CD4-positive, CD25-positive, alpha-beta regulatory T cell (primary cell): ENCODE measurements around the gene PIK3IP1. TPM values are rescaled to one million over a fixed set of nuclear protein-coding genes. Genes with fewer than 3 reads are reported as not detected.

ENCODE experiments used
- ATAC-seq, 2 donors: fragments of 150-1000 bp; cut with Tn5 transposase; one replicate each; pipeline ENCODE4 v1.10.0; 2021; ENCODE audit warnings: low read depth in 2 of 2, moderate number of reproducible peaks in 2 of 2, moderate library complexity in 1 of 2
- DNase-seq, 3 donors: peaks; one replicate each; pipeline versions ENCODE4 v3.0.0 to v3.0.0-alpha.2; 2012 to 2022; ENCODE audit warnings: mixed read lengths in 1 of 3
- H3K27ac ChIP-seq: one replicate; pipeline ENCODE4 v1.7.0; 2013; ENCODE audit warnings: mild to moderate bottlenecking, low read length; ENCODE audit not compliant: insufficient read depth, poor library complexity, severe bottlenecking
- H3K27me3 ChIP-seq: one replicate; pipeline ENCODE4 v1.7.0; 2013; ENCODE audit warnings: low read length; ENCODE audit not compliant: control insufficient read depth, insufficient read depth
- H3K36me3 ChIP-seq: one replicate; pipeline ENCODE4 v1.7.0; 2013; ENCODE audit warnings: mild to moderate bottlenecking, low read length, moderate library complexity; ENCODE audit not compliant: control insufficient read depth, insufficient read depth
- H3K4me1 ChIP-seq: 2 replicates; pipeline ENCODE4 v1.7.0; 2013; ENCODE audit warnings: mild to moderate bottlenecking, low read length; ENCODE audit not compliant: insufficient read depth, control insufficient read depth, poor library complexity, severe bottlenecking
- H3K4me3 ChIP-seq: one replicate; pipeline ENCODE4 v1.7.0; 2013; ENCODE audit warnings: low read depth, mild to moderate bottlenecking, low read length, moderate library complexity
- H3K9me3 ChIP-seq, 2 experiments: 1 replicate in 1 of 2; 2 replicates in 1 of 2; pipeline ENCODE4 v1.7.0; 2013; ENCODE audit warnings: low read length in 2 of 2, mild to moderate bottlenecking in 1 of 2, moderate library complexity in 1 of 2; ENCODE audit not compliant: control insufficient read depth in 2 of 2
- H3K27ac Mint-ChIP-seq, 3 donors: one replicate each; pipeline ENCODE4 v1.8.0; 2020 to 2022; ENCODE audit warnings: mild to moderate bottlenecking in 3 of 3, mixed read lengths in 3 of 3, moderate library complexity in 2 of 3
- H3K27me3 Mint-ChIP-seq: one replicate; pipeline ENCODE4 v1.8.0; 2022; ENCODE audit warnings: mild to moderate bottlenecking, mixed read lengths
- H3K36me3 Mint-ChIP-seq: one replicate; pipeline ENCODE4 v1.8.0; 2020; ENCODE audit warnings: mixed read lengths
- H3K4me1 Mint-ChIP-seq, 4 donors: one replicate each; pipeline ENCODE4 v1.8.0; 2020 to 2022; ENCODE audit warnings: mixed read lengths in 4 of 4, mild to moderate bottlenecking in 1 of 4
- H3K4me3 Mint-ChIP-seq, 4 donors: one replicate each; pipeline ENCODE4 v1.8.0; 2020 to 2022; ENCODE audit warnings: mild to moderate bottlenecking in 4 of 4, mixed read lengths in 4 of 4, moderate library complexity in 3 of 4
- H3K9me3 Mint-ChIP-seq, 7 donors: one replicate each; pipeline ENCODE4 v1.8.0; 2020 to 2022; ENCODE audit warnings: mixed read lengths in 7 of 7, mild to moderate bottlenecking in 3 of 7, moderate library complexity in 2 of 7
- polyA plus RNA-seq, 4 donors: library from polyadenylated mRNA; unstranded; fragments of 300-500 nt; fragmentation: Illumina TruSeq; gene quantifications; one replicate each; pipeline ENCODE4 v1.2.3, GENCODE V29; 2021
- total RNA-seq: library from RNA; stranded (reverse); gene quantifications from one replicate; pipeline ENCODE4 v1.2.3, GENCODE V29; 2022

Gene PIK3IP1
- total and polyA plus RNA-seq, 5 donors from 2014 or later = 425 to 700 (median 534) TPM

DNA sequence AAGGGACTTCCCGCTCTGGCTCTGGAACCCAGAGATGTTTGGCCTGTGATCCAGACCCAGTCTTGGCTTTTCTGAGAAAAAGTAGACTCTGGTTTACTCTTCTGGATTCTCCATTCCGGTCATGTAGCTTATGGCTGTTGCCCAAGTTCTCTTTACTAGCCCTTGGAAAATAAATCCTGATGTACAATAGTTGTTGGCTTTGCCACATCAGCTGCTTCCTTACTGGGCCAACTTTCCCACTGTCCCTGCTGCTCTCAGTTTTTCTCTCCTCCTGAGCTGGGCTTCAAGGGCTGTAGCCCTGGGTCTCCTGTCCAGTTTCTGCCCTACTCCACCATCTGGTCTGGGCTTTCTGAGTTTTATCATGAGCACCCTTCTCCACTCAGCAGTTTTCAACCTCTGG lies 41.4 kb upstream of the PIK3IP1 start:
- H3K4me1 Mint-ChIP-seq = peaks cover 3 to 64% (median 36%) of the 10 kb centered on the region in 4 donors
- Histone ChIP-seq H3K9me3 (no peaks in the 10 kb centered on the region), H3K4me3 (no peak overlapping the region), H3K27me3 (no peaks in the 10 kb centered on the region), H3K36me3 (peaks cover 91% of the 10 kb centered on the region), H3K27ac (no peak overlapping the region), H3K4me1 (peaks cover 2% of the 10 kb centered on the region)
- no peaks in the 10 kb centered on the region for H3K27me3 Mint-ChIP-seq
- H3K36me3 Mint-ChIP-seq = peaks cover 59% of the 10 kb centered on the region
- H3K9me3 Mint-ChIP-seq = no peaks in the 10 kb centered on the region
- no peak overlapping the region for H3K4me3 Mint-ChIP-seq
- peak overlapping the region in 2 of 3 donors; percentile 58 to 88 for H3K27ac Mint-ChIP-seq
- ATAC-seq (no peak), DNase-seq (no peak)

DNA sequence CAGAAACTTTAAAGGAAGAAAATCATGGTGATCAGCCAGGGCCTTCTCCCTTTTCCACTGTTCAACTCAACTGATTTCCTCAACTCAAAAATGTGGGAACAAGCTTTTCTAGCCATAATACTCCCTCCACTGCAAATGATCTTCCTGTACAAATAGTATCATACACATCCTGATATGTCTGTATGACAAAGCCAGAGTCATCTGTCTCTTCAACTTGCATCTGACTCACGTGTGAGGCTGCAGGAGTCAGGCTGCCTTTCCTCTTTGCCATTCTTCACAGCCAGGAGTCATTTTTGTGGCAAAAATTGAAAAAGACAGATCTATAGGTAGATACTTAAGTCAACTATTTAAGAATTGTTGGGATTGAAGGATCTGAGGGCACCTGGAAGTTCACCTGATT lies 40.6 kb upstream of the PIK3IP1 start:
- H3K4me1 ChIP-seq = peaks cover under 1% of the 10 kb centered on the region
- no peaks in the 10 kb centered on the region for H3K9me3 Mint-ChIP-seq
- DNase-seq (no peak), ATAC-seq (no peak)
- H3K27me3 ChIP-seq = no peaks in the 10 kb centered on the region
- H3K36me3 ChIP-seq = peaks cover 92% of the 10 kb centered on the region
- peaks cover 57% of the 10 kb centered on the region for H3K36me3 Mint-ChIP-seq
- no peaks in the 10 kb centered on the region for H3K9me3 ChIP-seq
- no peak overlapping the region for H3K4me3 ChIP-seq
- peaks cover 3 to 57% (median 31%) of the 10 kb centered on the region in 4 donors for H3K4me1 Mint-ChIP-seq
- H3K4me3 Mint-ChIP-seq = no peak overlapping the region
- no peaks in the 10 kb centered on the region for H3K27me3 Mint-ChIP-seq
- H3K27ac Mint-ChIP-seq = peak overlapping the region in 1 of 3 donors; percentile 21
- H3K27ac ChIP-seq = no peak overlapping the region

DNA sequence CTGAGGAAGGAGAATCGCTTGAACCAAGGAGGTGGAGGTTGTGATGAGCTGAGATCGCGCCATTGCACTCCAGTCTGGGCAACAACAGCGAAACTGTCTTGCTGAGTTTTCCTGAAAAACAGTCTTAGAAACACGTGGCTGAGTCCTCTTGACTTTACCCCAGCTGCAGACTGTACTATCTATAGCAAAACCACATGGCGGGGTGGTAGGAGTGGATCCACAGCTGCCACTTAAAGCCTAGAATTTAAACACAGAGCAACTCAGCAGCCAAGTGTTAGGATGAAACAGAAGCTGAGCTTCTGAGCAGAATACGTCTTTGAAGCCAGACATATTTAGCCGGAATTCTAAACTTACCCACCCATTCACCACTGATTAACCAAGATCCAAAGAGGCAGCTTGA lies 39.7 kb upstream of the PIK3IP1 start:
- Histone ChIP-seq H3K36me3 (peaks cover 92% of the 10 kb centered on the region), H3K27me3 (no peaks in the 10 kb centered on the region), H3K9me3 (no peaks in the 10 kb centered on the region), H3K4me3 (no peak overlapping the region), H3K4me1 (no peaks in the 10 kb centered on the region), H3K27ac (no peak overlapping the region)
- peaks cover 54% of the 10 kb centered on the region for H3K36me3 Mint-ChIP-seq
- no peak for ATAC-seq
- no peaks in the 10 kb centered on the region for H3K9me3 Mint-ChIP-seq
- H3K27ac Mint-ChIP-seq = no peak overlapping the region
- peaks cover under 1 to 49% (median 22%) of the 10 kb centered on the region in 4 donors for H3K4me1 Mint-ChIP-seq
- no peaks in the 10 kb centered on the region for H3K27me3 Mint-ChIP-seq
- H3K4me3 Mint-ChIP-seq = no peak overlapping the region
- no peak for DNase-seq

DNA sequence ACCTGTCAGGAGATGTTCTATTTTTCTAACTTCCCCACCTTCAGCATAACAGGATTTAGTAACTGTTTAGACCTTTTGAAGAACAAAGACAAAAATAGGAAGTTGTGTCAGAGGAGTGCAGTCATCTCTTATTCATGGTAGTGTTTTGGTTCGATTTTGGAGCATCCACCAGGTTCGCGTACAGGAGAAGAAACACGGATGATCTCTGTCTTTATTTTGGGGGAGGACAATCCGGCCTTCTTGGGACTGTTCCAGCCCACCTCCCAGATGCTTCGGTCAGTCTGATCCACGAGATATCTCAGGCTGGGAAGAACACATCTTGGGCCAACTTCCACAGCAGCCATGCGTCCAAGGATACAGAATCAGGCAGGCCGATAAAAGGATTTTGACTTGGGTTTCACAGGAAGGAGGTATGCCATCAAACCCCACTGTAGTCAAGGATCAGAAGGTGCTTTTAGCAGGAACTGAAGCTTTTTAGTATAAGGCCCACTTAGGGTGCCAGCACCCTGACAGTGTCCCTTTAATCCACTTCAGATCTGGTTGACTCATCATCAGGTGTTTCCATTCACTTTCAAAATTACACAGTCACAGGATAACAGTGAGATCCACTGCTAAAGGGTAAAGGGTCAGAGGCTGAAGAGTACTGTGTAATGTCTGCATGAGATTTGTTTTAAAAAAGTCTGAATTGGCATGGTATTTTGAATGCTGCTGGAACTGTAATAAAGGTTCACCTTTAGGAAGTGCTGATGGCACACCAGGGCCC lies 37.3 kb upstream of the PIK3IP1 start:
- H3K36me3 ChIP-seq = peaks cover 95% of the 10 kb centered on the region

DNA sequence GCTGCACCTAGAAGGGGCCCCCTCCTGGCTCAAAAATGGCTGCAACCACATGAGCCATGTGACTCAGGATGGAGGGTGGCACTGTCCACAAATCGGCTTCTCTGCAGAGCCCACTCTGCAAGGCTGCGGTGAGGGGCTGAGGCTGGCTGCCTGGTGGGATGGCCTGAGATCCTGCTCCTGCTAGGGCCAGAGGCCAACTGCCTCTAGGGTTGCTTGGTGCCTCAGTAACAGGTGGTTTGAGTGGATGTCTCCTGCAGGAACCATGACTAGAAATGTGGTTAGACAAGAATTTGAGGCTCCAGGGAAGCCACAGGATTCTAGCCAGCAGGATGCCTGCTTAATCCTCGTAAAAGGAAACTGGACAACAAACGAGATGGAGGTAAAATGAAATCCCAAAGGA lies 36.7 kb upstream of the PIK3IP1 start:
- peaks cover 50% of the 10 kb centered on the region for H3K36me3 Mint-ChIP-seq

More for the DNA sequence above, 37.3 kb upstream of the PIK3IP1 start:
- Mint-ChIP-seq H3K36me3 (peaks cover 55% of the 10 kb centered on the region), H3K4me1 (peaks cover 11 to 44% (median 25%) of the 10 kb centered on the region in 4 donors), H3K27me3 (no peaks in the 10 kb centered on the region), H3K9me3 (no peaks in the 10 kb centered on the region), H3K27ac (peak overlapping the region; percentile 65 to 83 (median 75)), H3K4me3 (no peak overlapping the region)
- ATAC-seq (peak; percentile 45 to 49), DNase-seq (peak in 1 of 3 donors; percentile 59)
- no peaks in the 10 kb centered on the region for H3K9me3 ChIP-seq
- H3K4me1 ChIP-seq = no peaks in the 10 kb centered on the region
- H3K4me3 ChIP-seq = no peak overlapping the region
- H3K27me3 ChIP-seq = no peaks in the 10 kb centered on the region
- no peak overlapping the region for H3K27ac ChIP-seq

DNA sequence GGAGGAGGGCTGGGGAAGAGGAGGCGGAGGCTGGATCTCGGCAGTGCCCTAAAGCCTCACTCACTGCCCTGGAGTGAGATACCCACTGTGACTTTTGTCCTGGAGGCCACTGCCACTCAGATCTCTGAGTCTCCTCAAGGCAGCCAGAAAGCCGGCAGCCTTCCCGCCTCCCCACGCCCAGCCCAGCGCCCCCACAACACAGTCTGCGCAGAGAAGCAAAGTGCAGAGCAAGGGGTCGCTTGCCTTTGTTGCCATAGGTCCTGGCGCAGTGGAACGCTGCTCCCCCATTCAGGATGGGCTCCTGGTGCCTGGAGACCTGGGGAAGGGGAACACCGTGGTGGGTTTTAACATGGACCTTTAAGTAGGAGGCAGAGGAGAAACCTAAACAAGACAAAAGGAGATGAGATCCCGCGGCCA lies 36.3 kb upstream of the PIK3IP1 start:
- peaks cover 11 to 39% (median 22%) of the 10 kb centered on the region in 4 donors for H3K4me1 Mint-ChIP-seq
- Histone ChIP-seq H3K4me3 (no peak overlapping the region), H3K27ac (no peak overlapping the region), H3K9me3 (no peaks in the 10 kb centered on the region), H3K36me3 (peaks cover 89% of the 10 kb centered on the region), H3K27me3 (no peaks in the 10 kb centered on the region), H3K4me1 (no peaks in the 10 kb centered on the region)
- H3K4me3 Mint-ChIP-seq = no peak overlapping the region
- H3K9me3 Mint-ChIP-seq = no peaks in the 10 kb centered on the region
- H3K27ac Mint-ChIP-seq = peak overlapping the region in 1 of 3 donors; percentile 75
- H3K36me3 Mint-ChIP-seq = peaks cover 46% of the 10 kb centered on the region
- no peaks in the 10 kb centered on the region for H3K27me3 Mint-ChIP-seq
- DNase-seq = no peak
- ATAC-seq = no peak

More for the DNA sequence above, 36.7 kb upstream of the PIK3IP1 start:
- Mint-ChIP-seq H3K4me1 (peaks cover 11 to 41% (median 23%) of the 10 kb centered on the region in 4 donors), H3K27ac (peak overlapping the region in 1 of 3 donors; percentile 75), H3K4me3 (peak overlapping the region in 1 of 4 donors; percentile 24), H3K9me3 (no peaks in the 10 kb centered on the region), H3K27me3 (no peaks in the 10 kb centered on the region)
- Histone ChIP-seq H3K9me3 (no peaks in the 10 kb centered on the region), H3K4me3 (no peak overlapping the region), H3K4me1 (no peaks in the 10 kb centered on the region), H3K36me3 (peaks cover 93% of the 10 kb centered on the region), H3K27me3 (no peaks in the 10 kb centered on the region), H3K27ac (no peak overlapping the region)
- ATAC-seq = no peak
- DNase-seq = no peak

DNA sequence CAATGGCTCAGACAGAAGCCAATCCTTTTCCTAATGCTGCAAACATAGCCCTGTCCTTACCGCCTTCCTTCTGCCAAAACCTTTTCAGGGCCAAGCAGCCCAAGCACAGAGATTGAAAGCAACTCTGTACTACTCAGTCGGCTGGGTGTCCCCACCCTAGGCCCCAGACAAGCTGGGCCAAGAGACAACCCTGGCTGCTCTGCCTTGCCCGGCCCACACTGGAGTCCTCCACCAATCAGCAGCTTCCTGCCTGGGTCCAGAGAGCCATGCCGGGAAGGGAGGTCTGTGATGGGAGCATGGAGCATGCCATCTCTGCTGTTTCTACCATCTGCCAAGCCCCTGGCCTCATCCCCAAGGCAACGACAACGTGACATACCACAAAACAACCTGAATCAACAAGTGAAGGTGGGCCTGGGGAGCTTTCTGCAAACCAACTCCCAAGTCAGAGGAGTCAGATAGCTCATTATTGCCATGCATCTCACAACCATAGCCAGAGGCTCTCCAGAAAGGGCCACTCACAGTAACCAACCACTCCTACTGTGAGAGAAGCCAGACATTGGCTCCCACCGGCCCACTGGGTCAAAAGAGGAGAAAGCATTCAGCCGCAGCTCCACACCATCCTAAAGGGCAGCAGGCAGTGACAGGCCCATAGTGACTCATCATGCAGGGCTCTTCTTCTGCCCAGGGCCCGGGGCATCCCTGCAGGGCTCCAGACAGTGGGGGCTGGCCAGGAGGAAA lies 35.7 kb upstream of the PIK3IP1 start:
- no peak for DNase-seq
- Histone ChIP-seq H3K27ac (no peak overlapping the region), H3K27me3 (no peaks in the 10 kb centered on the region), H3K4me3 (no peak overlapping the region), H3K36me3 (peaks cover 86% of the 10 kb centered on the region), H3K9me3 (no peaks in the 10 kb centered on the region), H3K4me1 (no peaks in the 10 kb centered on the region)
- Mint-ChIP-seq H3K27me3 (no peaks in the 10 kb centered on the region), H3K4me1 (peaks cover 11 to 40% (median 23%) of the 10 kb centered on the region in 4 donors), H3K36me3 (peaks cover 41% of the 10 kb centered on the region), H3K9me3 (no peaks in the 10 kb centered on the region), H3K27ac (peak overlapping the region in 1 of 3 donors; percentile 32), H3K4me3 (no peak overlapping the region)
- ATAC-seq = no peak
